ENCODE data around the gene GRPEL2. TPM values are rescaled to one million over a fixed set of nuclear protein-coding genes. Genes with fewer than 3 reads are reported as not detected.

Gene GRPEL2
- total RNA-seq, 2 experiments from 2014 or later: 31.0 to 31.1 TPM

DNA sequence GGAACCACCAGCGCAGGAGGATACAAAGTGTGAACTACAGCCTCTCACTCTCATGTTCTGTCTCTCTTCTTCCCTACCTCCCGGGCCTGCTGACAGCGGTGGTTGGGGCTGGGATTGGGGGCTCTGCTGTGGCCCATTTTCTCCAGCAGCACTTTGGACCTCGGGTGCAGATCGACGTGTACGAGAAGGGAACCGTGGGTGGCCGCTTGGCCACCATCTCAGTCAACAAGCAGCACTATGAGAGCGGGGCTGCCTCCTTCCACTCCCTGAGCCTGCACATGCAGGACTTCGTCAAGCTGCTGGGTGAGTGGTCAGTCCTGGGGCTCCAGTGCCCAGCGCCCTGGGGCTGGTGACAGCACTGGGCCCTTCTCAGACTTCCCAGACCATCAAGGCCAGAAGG is 17.2 kb downstream of the GRPEL2 start:
- ChIA-PET POLR2A (interaction anchor here (0.6 kb wide), 1 partner anchor 389 kb away, joined by 3 read pairs; no protein-coding TSS in a partner anchor), CTCF (interaction anchor here (0.9 to 14.8 kb wide), 2 partner anchors 6 to 19 kb away, joined by 3 to 163 read pairs; no protein-coding TSS in a partner anchor)
- H3K27me3 Mint-ChIP-seq: no peaks in the 10 kb centered on the region
- no peak overlapping the region for H3K27ac Mint-ChIP-seq
- ATAC-seq (no peak), DNase-seq (no peak)
- H3K4me1 Mint-ChIP-seq (ENCODE audit: low read depth): peaks cover 25% of the 10 kb centered on the region
- TF ChIP-seq, protein P1, sequence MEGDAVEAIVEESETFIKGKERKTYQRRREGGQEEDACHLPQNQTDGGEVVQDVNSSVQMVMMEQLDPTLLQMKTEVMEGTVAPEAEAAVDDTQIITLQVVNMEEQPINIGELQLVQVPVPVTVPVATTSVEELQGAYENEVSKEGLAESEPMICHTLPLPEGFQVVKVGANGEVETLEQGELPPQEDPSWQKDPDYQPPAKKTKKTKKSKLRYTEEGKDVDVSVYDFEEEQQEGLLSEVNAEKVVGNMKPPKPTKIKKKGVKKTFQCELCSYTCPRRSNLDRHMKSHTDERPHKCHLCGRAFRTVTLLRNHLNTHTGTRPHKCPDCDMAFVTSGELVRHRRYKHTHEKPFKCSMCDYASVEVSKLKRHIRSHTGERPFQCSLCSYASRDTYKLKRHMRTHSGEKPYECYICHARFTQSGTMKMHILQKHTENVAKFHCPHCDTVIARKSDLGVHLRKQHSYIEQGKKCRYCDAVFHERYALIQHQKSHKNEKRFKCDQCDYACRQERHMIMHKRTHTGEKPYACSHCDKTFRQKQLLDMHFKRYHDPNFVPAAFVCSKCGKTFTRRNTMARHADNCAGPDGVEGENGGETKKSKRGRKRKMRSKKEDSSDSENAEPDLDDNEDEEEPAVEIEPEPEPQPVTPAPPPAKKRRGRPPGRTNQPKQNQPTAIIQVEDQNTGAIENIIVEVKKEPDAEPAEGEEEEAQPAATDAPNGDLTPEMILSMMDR (IDR thresholded peaks at IDR 0.05): no peak
- intact Hi-C loops (cut with micrococcal nuclease): no loop called here
- H3K9me3 Mint-ChIP-seq: no peaks in the 10 kb centered on the region
- H3K36me3 Mint-ChIP-seq (ENCODE audit: low read depth): peaks cover 6% of the 10 kb centered on the region
- no peak overlapping the region for H3K4me3 Mint-ChIP-seq

DNA sequence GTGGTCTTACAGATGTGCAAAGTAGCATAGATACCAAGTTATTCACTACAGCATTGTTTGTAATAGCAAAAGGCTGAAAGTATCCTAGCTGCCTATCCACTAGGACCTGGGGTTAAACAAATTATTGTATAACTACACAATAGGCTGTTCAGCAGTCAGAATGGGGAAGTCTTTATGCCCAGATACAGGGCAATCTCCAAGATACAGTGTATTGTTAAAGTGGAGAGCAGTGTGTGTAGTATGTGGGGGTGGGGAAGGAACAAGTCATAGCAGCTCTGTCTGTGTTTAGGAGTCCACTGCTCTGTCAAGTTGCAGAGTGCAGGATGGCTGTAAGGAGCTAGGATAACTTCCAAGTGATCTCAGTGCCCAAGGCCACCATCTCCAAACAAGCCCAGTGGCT is 18.1 kb downstream of the GRPEL2 start:
- intact Hi-C loops (cut with micrococcal nuclease): no loop called here
- ChIA-PET CTCF (interaction anchor here (0.6 to 14.8 kb wide), 3 partner anchors 6 to 202 kb away, joined by 3 to 163 read pairs (median 6); no protein-coding TSS in a partner anchor), POLR2A (interaction anchor here (1.4 kb wide), 1 partner anchor 18 kb away, joined by 5 read pairs; the partner anchor contains the start of gene GRPEL2)
- Mint-ChIP-seq H3K4me1 (ENCODE audit: low read depth) (peaks cover 29% of the 10 kb centered on the region), H3K9me3 (no peaks in the 10 kb centered on the region), H3K27me3 (no peaks in the 10 kb centered on the region), H3K27ac (no peak overlapping the region), H3K36me3 (ENCODE audit: low read depth) (peaks cover 11% of the 10 kb centered on the region), H3K4me3 (no peak overlapping the region)
- DNase-seq (no peak), ATAC-seq (no peak)
- TF ChIP-seq, protein P1 (IDR thresholded peaks at IDR 0.05): no peak

DNA sequence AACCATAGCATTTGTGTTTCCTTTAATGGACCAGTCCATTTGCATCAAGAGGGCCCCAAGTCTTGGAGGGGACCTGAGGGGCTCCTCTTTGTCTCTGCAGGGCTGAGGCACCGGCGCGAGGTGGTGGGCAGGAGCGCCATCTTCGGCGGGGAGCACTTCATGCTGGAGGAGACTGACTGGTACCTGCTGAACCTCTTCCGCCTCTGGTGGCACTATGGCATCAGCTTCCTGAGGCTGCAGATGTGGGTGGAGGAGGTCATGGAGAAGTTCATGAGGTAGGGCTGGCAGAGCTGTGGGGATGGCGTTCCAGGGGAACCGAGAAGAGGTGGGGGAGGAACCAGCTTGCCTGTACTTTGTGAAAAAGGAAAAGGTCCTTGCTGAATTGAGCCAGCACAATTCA is 18.6 kb downstream of the GRPEL2 start:
- no peaks in the 10 kb centered on the region for H3K9me3 Mint-ChIP-seq
- ATAC-seq (no peak), DNase-seq (no peak)
- peaks cover 24% of the 10 kb centered on the region for H3K4me1 Mint-ChIP-seq (ENCODE audit: low read depth)
- H3K4me3 Mint-ChIP-seq: no peak overlapping the region
- H3K27me3 Mint-ChIP-seq: no peaks in the 10 kb centered on the region
- no peak overlapping the region for H3K27ac Mint-ChIP-seq
- ChIA-PET POLR2A (interaction anchor here (1.4 kb wide), 1 partner anchor 19 kb away, joined by 5 read pairs; the partner anchor contains the start of gene GRPEL2), CTCF (interaction anchor here (0.6 to 14.8 kb wide), 4 partner anchors 5 to 201 kb away, joined by 3 to 163 read pairs (median 84); partner anchors contain the start of gene PCYOX1L)
- H3K36me3 Mint-ChIP-seq (ENCODE audit: low read depth): peaks cover 12% of the 10 kb centered on the region
- TF ChIP-seq, protein P1 (IDR thresholded peaks at IDR 0.05): no peak
- intact Hi-C loops (cut with micrococcal nuclease): no loop called here

DNA sequence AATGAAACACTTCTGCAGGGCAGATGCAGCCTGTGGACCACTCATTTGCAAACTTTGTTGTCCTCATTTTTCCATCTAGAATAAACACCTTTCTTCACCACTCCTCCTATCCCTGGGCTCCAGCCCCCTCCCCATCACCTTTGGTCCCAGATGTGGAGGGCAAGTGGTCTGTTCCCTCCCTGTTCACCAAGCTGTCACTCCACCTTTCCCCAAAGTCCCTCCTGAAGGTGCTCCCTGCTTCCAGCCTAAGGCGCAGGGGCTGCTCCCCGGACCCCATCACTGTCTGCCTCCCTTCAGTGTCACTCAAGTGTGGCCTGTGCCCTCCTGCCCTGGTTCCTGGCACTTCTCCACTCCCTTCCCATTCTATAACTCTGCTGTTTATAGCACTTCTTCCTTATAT is 19.4 kb downstream of the GRPEL2 start:
- ATAC-seq (no peak), DNase-seq (no peak)
- no peaks in the 10 kb centered on the region for H3K9me3 Mint-ChIP-seq
- H3K27ac Mint-ChIP-seq: no peak overlapping the region
- TF ChIP-seq, protein P1 (IDR thresholded peaks at IDR 0.05): no peak
- intact Hi-C loops (cut with micrococcal nuclease): no loop called here
- H3K4me1 Mint-ChIP-seq (ENCODE audit: low read depth): peaks cover 17% of the 10 kb centered on the region
- CTCF ChIA-PET: interaction anchor here (2.0 to 14.8 kb wide), 3 partner anchors 4 to 47 kb away, joined by 6 to 163 read pairs (median 163); partner anchors contain the start of gene PCYOX1L
- POLR2A ChIA-PET: interaction anchor here (0.6 kb wide), 1 partner anchor 13 kb away, joined by 4 read pairs; no protein-coding TSS in a partner anchor
- no peaks in the 10 kb centered on the region for H3K27me3 Mint-ChIP-seq
- no peak overlapping the region for H3K4me3 Mint-ChIP-seq
- peaks cover 12% of the 10 kb centered on the region for H3K36me3 Mint-ChIP-seq (ENCODE audit: low read depth)

DNA sequence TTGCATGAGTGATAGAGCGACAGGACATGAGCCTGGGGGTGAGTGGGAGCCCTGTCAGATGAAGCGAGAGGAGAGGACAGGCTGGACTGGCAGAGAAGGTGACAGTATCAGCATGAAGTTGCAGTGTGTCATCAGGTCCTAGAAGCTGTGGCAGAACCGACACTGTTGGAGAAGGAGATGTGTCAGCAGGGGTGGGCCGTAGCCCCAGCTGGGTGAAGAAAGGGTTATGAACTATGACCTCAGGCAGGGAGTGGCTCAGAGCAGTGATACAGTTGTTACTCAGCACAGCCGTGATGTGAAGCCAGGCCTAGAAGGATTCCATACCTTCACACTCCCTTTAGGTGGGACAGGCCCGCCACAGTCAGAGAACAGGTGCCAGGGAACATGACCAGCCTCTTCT is 20.1 kb downstream of the GRPEL2 start:
- intact Hi-C loops (cut with micrococcal nuclease): no loop called here
- no peak for ATAC-seq
- peaks cover 10% of the 10 kb centered on the region for H3K4me1 Mint-ChIP-seq (ENCODE audit: low read depth)
- TF ChIP-seq, protein P1 (IDR thresholded peaks at IDR 0.05): no peak
- H3K9me3 Mint-ChIP-seq: no peaks in the 10 kb centered on the region
- H3K27me3 Mint-ChIP-seq: no peaks in the 10 kb centered on the region
- no peak overlapping the region for H3K27ac Mint-ChIP-seq
- H3K36me3 Mint-ChIP-seq (ENCODE audit: low read depth): peaks cover 10% of the 10 kb centered on the region
- ChIA-PET POLR2A (interaction anchor here (0.6 kb wide), 2 partner anchors 8 to 14 kb away, joined by 3 to 4 read pairs; no protein-coding TSS in a partner anchor), CTCF (interaction anchor here (0.9 to 14.8 kb wide), 5 partner anchors 4 to 200 kb away, joined by 3 to 163 read pairs (median 145); partner anchors contain the start of gene PCYOX1L)
- DNase-seq: no peak
- no peak overlapping the region for H3K4me3 Mint-ChIP-seq
